ENCODE data around the gene GPC5. TPM values are rescaled to one million over a fixed set of nuclear protein-coding genes. Genes with fewer than 3 reads are reported as not detected.
A peak's percentile ranks its signal among the peaks of the same experiment; 100 is the strongest.

GPC5 gene
- total and polyA plus RNA-seq, 2 of the 13 experiments (the other 11 are each of a cell fraction or from before 2014, with no cell fraction given), result 0.02 to 0.07 TPM

DNA sequence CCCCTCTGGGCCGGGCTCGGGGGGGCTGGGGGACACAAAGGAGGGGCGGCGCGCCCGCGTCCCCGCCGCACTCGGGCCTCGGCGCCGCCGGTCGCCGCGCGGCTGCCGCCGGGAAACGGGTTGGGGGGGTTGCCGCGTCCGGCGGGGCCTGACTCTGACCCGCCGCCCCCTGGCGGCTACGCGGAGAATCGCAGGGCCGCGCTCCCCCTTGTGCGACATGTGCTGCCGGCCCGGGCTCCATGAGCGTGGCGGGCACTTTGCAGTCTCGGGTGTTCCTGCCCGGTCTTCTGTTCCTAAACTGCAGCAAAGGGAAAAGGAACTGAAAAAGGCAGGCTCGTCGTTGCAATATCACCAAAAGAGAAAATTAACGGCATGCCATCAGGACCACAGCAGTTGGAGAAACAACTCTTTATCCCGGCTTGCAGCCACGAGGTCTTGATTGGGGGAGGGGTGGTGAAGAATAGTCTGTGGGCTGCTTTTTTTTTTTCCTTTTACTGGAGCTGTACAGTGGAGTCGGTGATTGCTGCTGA is 49.5 kb upstream of the GPC5 start (continued):
- no peak for TF ChIP-seq SMARCC2 (IDR thresholded peaks at IDR 0.05)
- peak; percentile 72 for TF ChIP-seq MAZ (IDR thresholded peaks at IDR 0.05; ENCODE audit: borderline replicate concordance, low read depth, low read length)
- peak; percentile 49; the same call in 1 of the 2 replicates for TF ChIP-seq MAZ (CRISPR knock-in tag; IDR thresholded peaks at IDR 0.05; ENCODE audit: low read depth)
- peak; percentile 86 for TF ChIP-seq RBM22 (optimal IDR thresholded peaks at IDR 0.05; ENCODE audit: low read length)
- TF ChIP-seq SMAD1 (CRISPR knock-in tag; IDR thresholded peaks at IDR 0.05; ENCODE audit: borderline replicate concordance, low read depth), result no peak
- TF ChIP-seq, protein P1, sequence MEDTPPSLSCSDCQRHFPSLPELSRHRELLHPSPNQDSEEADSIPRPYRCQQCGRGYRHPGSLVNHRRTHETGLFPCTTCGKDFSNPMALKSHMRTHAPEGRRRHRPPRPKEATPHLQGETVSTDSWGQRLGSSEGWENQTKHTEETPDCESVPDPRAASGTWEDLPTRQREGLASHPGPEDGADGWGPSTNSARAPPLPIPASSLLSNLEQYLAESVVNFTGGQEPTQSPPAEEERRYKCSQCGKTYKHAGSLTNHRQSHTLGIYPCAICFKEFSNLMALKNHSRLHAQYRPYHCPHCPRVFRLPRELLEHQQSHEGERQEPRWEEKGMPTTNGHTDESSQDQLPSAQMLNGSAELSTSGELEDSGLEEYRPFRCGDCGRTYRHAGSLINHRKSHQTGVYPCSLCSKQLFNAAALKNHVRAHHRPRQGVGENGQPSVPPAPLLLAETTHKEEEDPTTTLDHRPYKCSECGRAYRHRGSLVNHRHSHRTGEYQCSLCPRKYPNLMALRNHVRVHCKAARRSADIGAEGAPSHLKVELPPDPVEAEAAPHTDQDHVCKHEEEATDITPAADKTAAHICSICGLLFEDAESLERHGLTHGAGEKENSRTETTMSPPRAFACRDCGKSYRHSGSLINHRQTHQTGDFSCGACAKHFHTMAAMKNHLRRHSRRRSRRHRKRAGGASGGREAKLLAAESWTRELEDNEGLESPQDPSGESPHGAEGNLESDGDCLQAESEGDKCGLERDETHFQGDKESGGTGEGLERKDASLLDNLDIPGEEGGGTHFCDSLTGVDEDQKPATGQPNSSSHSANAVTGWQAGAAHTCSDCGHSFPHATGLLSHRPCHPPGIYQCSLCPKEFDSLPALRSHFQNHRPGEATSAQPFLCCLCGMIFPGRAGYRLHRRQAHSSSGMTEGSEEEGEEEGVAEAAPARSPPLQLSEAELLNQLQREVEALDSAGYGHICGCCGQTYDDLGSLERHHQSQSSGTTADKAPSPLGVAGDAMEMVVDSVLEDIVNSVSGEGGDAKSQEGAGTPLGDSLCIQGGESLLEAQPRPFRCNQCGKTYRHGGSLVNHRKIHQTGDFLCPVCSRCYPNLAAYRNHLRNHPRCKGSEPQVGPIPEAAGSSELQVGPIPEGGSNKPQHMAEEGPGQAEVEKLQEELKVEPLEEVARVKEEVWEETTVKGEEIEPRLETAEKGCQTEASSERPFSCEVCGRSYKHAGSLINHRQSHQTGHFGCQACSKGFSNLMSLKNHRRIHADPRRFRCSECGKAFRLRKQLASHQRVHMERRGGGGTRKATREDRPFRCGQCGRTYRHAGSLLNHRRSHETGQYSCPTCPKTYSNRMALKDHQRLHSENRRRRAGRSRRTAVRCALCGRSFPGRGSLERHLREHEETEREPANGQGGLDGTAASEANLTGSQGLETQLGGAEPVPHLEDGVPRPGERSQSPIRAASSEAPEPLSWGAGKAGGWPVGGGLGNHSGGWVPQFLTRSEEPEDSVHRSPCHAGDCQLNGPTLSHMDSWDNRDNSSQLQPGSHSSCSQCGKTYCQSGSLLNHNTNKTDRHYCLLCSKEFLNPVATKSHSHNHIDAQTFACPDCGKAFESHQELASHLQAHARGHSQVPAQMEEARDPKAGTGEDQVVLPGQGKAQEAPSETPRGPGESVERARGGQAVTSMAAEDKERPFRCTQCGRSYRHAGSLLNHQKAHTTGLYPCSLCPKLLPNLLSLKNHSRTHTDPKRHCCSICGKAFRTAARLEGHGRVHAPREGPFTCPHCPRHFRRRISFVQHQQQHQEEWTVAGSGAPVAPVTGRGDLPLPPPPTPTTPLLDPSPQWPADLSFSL (CRISPR knock-in tag; IDR thresholded peaks at IDR 0.05), result no peak
- no peak for TF ChIP-seq ZNF556 (CRISPR knock-in tag; IDR thresholded peaks at IDR 0.05; ENCODE audit: borderline replicate concordance)
- TF ChIP-seq ZNF317 (CRISPR knock-in tag; IDR thresholded peaks at IDR 0.05), result no peak
- TF ChIP-seq ZSCAN20 (CRISPR knock-in tag; IDR thresholded peaks at IDR 0.05; ENCODE audit: borderline replicate concordance), result no peak
- TF ChIP-seq PPARG (CRISPR knock-in tag; conservative IDR thresholded peaks at IDR 0.05), result no peak
- TF ChIP-seq ZNF33A (CRISPR knock-in tag; IDR thresholded peaks at IDR 0.05; ENCODE audit: borderline replicate concordance), result no peak
- TF ChIP-seq ZNF33B (CRISPR knock-in tag; IDR thresholded peaks at IDR 0.05), result peak; percentile 58
- TF ChIP-seq, protein P2, sequence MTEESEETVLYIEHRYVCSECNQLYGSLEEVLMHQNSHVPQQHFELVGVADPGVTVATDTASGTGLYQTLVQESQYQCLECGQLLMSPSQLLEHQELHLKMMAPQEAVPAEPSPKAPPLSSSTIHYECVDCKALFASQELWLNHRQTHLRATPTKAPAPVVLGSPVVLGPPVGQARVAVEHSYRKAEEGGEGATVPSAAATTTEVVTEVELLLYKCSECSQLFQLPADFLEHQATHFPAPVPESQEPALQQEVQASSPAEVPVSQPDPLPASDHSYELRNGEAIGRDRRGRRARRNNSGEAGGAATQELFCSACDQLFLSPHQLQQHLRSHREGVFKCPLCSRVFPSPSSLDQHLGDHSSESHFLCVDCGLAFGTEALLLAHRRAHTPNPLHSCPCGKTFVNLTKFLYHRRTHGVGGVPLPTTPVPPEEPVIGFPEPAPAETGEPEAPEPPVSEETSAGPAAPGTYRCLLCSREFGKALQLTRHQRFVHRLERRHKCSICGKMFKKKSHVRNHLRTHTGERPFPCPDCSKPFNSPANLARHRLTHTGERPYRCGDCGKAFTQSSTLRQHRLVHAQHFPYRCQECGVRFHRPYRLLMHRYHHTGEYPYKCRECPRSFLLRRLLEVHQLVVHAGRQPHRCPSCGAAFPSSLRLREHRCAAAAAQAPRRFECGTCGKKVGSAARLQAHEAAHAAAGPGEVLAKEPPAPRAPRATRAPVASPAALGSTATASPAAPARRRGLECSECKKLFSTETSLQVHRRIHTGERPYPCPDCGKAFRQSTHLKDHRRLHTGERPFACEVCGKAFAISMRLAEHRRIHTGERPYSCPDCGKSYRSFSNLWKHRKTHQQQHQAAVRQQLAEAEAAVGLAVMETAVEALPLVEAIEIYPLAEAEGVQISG (CRISPR knock-in tag; IDR thresholded peaks at IDR 0.05), result peak; percentile 42; the same call in 1 of the 2 replicates
- 0 out of 2 replicates have a peak, but pooled peaks have one; percentile 12 for TF ChIP-seq ZNF263 (CRISPR knock-in tag; IDR thresholded peaks at IDR 0.05)
- no peak for TF ChIP-seq GTF3A (CRISPR knock-in tag; conservative IDR thresholded peaks at IDR 0.05)
- TF ChIP-seq ZBTB8A (CRISPR knock-in tag; IDR thresholded peaks at IDR 0.05; ENCODE audit: borderline replicate concordance, low read depth), result no peak
- TF ChIP-seq IRX3 (CRISPR knock-in tag; IDR thresholded peaks at IDR 0.05; ENCODE audit: borderline replicate concordance, low read depth), result 0 out of 2 replicates have a peak, but pooled peaks have one; percentile 48
- peak; percentile 79 for TF ChIP-seq ASH2L (IDR thresholded peaks at IDR 0.05; ENCODE audit: insufficient read length, low read depth, low read length)
- no peak for TF ChIP-seq ZNF674 (CRISPR knock-in tag; IDR thresholded peaks at IDR 0.05; ENCODE audit: low read depth)
- TF ChIP-seq, protein P3, sequence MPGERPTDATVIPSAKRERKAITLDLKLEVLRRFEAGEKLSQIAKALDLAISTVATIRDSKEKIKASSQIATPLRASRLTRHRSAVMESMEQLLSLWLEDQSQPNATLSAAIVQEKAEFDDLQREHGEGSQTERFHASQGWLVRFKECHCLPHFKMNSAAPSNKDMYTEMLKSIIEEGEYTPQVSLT (CRISPR knock-in tag; IDR thresholded peaks at IDR 0.05; ENCODE audit: borderline replicate concordance, low read depth), result peak; percentile 37; the same call in 1 of the 2 replicates
- no peak for TF ChIP-seq HOXA9 (CRISPR knock-in tag; IDR thresholded peaks at IDR 0.05; ENCODE audit: borderline replicate concordance)

Data from HepG2 (cell line).